Measurements from ENCODE around the gene PAX5. TPM values are rescaled to one million over a fixed set of nuclear protein-coding genes. Genes with fewer than 3 reads are reported as not detected.

Gene PAX5
- total RNA-seq, 2 donors from 2014 or later: 0.61 to 1.8 TPM

GRCh38 chr9:37040508-37041127 is 6.5 kb upstream of the PAX5 start:
- Mint-ChIP-seq H3K27ac (no peak overlapping the region), H3K9me3 (no peaks in the 10 kb centered on the region), H3K36me3 (peaks cover 14 to 15% of the 10 kb centered on the region in 2 donors)
- DNase-seq (ENCODE audit: low spot score in 2 of 2) (no peak), ATAC-seq (no peak)

GRCh38 chr9:37038943-37039464 is 4.9 kb upstream of the PAX5 start:
- no peaks in the 10 kb centered on the region for H3K9me3 Mint-ChIP-seq
- DNase-seq (ENCODE audit: low spot score in 2 of 2) (no peak), ATAC-seq (no peak)
- H3K36me3 Mint-ChIP-seq: peaks cover 14 to 15% of the 10 kb centered on the region in 2 donors
- no peak overlapping the region for H3K27ac Mint-ChIP-seq

GRCh38 chr9:37038302-37038942 is 4.4 kb upstream of the PAX5 start:
- Mint-ChIP-seq H3K9me3 (no peaks in the 10 kb centered on the region), H3K27ac (no peak overlapping the region), H3K36me3 (peaks cover 14 to 15% of the 10 kb centered on the region in 2 donors)
- DNase-seq (ENCODE audit: low spot score in 2 of 2): no peak
- no peak for ATAC-seq

- no peaks in the 10 kb centered on the region for H3K9me3 Mint-ChIP-seq
- ATAC-seq (peak; percentile 15 to 41), DNase-seq (ENCODE audit: low spot score in 2 of 2) (peak in 1 of 2 donors; percentile 30)
- peaks cover 14 to 15% of the 10 kb centered on the region in 2 donors for H3K36me3 Mint-ChIP-seq
- no peak overlapping the region for H3K27ac Mint-ChIP-seq
These were observed 3.6 kb upstream of the PAX5 start for GRCh38 chr9:37037503-37038301.

GRCh38 chr9:37036776-37037502 is 2.9 kb upstream of the PAX5 start:
- H3K27ac Mint-ChIP-seq: no peak overlapping the region
- DNase-seq (ENCODE audit: low spot score in 2 of 2) (peak in 1 of 2 donors; percentile 49), ATAC-seq (peak; percentile 58 to 63)
- H3K9me3 Mint-ChIP-seq: no peaks in the 10 kb centered on the region
- H3K36me3 Mint-ChIP-seq: peaks cover 14 to 15% of the 10 kb centered on the region in 2 donors

- Mint-ChIP-seq H3K36me3 (peaks cover 14 to 15% of the 10 kb centered on the region in 2 donors), H3K27ac (no peak overlapping the region), H3K9me3 (no peaks in the 10 kb centered on the region)
- DNase-seq (ENCODE audit: low spot score in 2 of 2) (peak in 1 of 2 donors; percentile 31), ATAC-seq (no peak)
These were observed 2.3 kb upstream of the PAX5 start for GRCh38 chr9:37036371-37036775.

GRCh38 chr9:37035648-37036370 is 1.7 kb upstream of the PAX5 start:
- DNase-seq (ENCODE audit: low spot score in 2 of 2) (no peak), ATAC-seq (no peak)
- Mint-ChIP-seq H3K27ac (peak overlapping the region in 1 of 2 donors; percentile 45), H3K9me3 (no peaks in the 10 kb centered on the region), H3K36me3 (peaks cover 14 to 15% of the 10 kb centered on the region in 2 donors)

- Mint-ChIP-seq H3K36me3 (peaks cover 14 to 15% of the 10 kb centered on the region in 2 donors), H3K9me3 (no peaks in the 10 kb centered on the region), H3K27ac (no peak overlapping the region)
- DNase-seq (ENCODE audit: low spot score in 2 of 2): no peak
- peak in 1 of 2 donors; percentile 2 for ATAC-seq
These were observed 1.0 kb upstream of the PAX5 start for GRCh38 chr9:37034938-37035647.

GRCh38 chr9:37034305-37034937 is 353 bp upstream of the PAX5 start:
- peaks cover 14 to 15% of the 10 kb centered on the region in 2 donors for H3K36me3 Mint-ChIP-seq
- no peaks in the 10 kb centered on the region for H3K9me3 Mint-ChIP-seq
- no peak overlapping the region for H3K27ac Mint-ChIP-seq
- ATAC-seq (peak; percentile 51 to 67), DNase-seq (ENCODE audit: low spot score in 2 of 2) (peak in 1 of 2 donors; percentile 52)

- ATAC-seq (no peak), DNase-seq (ENCODE audit: low spot score in 2 of 2) (no peak)
- no peak overlapping the region for H3K27ac Mint-ChIP-seq
- peaks cover 14 to 15% of the 10 kb centered on the region in 2 donors for H3K36me3 Mint-ChIP-seq
- no peaks in the 10 kb centered on the region for H3K9me3 Mint-ChIP-seq
These were observed 927 bp downstream of the PAX5 start for GRCh38 chr9:37033141-37033540.

GRCh38 chr9:37032713-37033112 is 1.4 kb downstream of the PAX5 start:
- ATAC-seq (no peak), DNase-seq (ENCODE audit: low spot score in 2 of 2) (no peak)
- peaks cover 15 to 18% of the 10 kb centered on the region in 2 donors for H3K36me3 Mint-ChIP-seq
- no peak overlapping the region for H3K27ac Mint-ChIP-seq
- H3K9me3 Mint-ChIP-seq: no peaks in the 10 kb centered on the region

GRCh38 chr9:37031902-37032301 is 2.2 kb downstream of the PAX5 start:
- ATAC-seq (no peak), DNase-seq (ENCODE audit: low spot score in 2 of 2) (no peak)
- no peaks in the 10 kb centered on the region for H3K9me3 Mint-ChIP-seq
- no peak overlapping the region for H3K27ac Mint-ChIP-seq
- H3K36me3 Mint-ChIP-seq: peaks cover 10 to 14% of the 10 kb centered on the region in 2 donors

GRCh38 chr9:37031081-37031480 is 3.0 kb downstream of the PAX5 start:
- no peak for ATAC-seq
- Mint-ChIP-seq H3K9me3 (no peaks in the 10 kb centered on the region), H3K27ac (no peak overlapping the region), H3K36me3 (peaks cover 6 to 10% of the 10 kb centered on the region in 2 donors)
- no peak for DNase-seq (ENCODE audit: low spot score in 2 of 2)

- DNase-seq (ENCODE audit: low spot score in 2 of 2) (no peak), ATAC-seq (no peak)
- H3K27ac Mint-ChIP-seq: no peak overlapping the region
- peaks cover 6% of the 10 kb centered on the region in 2 donors for H3K36me3 Mint-ChIP-seq
- H3K9me3 Mint-ChIP-seq: no peaks in the 10 kb centered on the region
These were observed 3.5 kb downstream of the PAX5 start for GRCh38 chr9:37030611-37030939.
